Hepatocyte (in vitro differentiated cells): ENCODE results near the gene DDX5. TPM values are rescaled to one million over a fixed set of nuclear protein-coding genes. Genes with fewer than 3 reads are reported as not detected.
"Not testable (repeated sequence)": the region's sequence is repeated elsewhere in the genome, so short reads cannot be mapped to it uniquely, and the experiment has no call there.

Source experiments
- DNase-seq: peaks from one replicate; pipeline ENCODE4 v3.0.0-alpha.2; 2016; ENCODE audit warnings: low spot score
- H2AFZ ChIP-seq: fragments of 200-600 bp; sonication (generic); 2 replicates; pipeline ENCODE4 v1.6.0; 2016; ENCODE audit warnings: antibody characterized with exemption, mild to moderate bottlenecking
- H3K27ac ChIP-seq: fragments of 200-600 bp; sonication (generic); 2 replicates; pipeline ENCODE4 v1.5.1; 2016; ENCODE audit warnings: mild to moderate bottlenecking
- H3K27me3 ChIP-seq: fragments of 200-600 bp; sonication (generic); 2 replicates; pipeline ENCODE4 v1.6.1; 2016
- H3K36me3 ChIP-seq: fragments of 200-600 bp; sonication (generic); replicated peaks from 2 replicates; pipeline ENCODE4 v1.5.1; 2016; ENCODE audit warnings: low read depth; ENCODE audit not compliant: insufficient read depth
- H3K4me1 ChIP-seq: fragments of 200-600 bp; sonication (generic); 2 replicates; pipeline ENCODE4 v1.5.1; 2016; ENCODE audit warnings: mild to moderate bottlenecking, moderate library complexity; ENCODE audit not compliant: insufficient read depth
- H3K4me2 ChIP-seq: fragments of 200-600 bp; sonication (generic); 2 replicates; pipeline ENCODE4 v1.6.0; 2016
- H3K4me3 ChIP-seq: fragments of 200-600 bp; sonication (generic); 2 replicates; pipeline ENCODE4 v1.5.1; 2016; ENCODE audit warnings: mild to moderate bottlenecking
- H3K79me2 ChIP-seq: fragments of 200-600 bp; sonication (generic); 2 replicates; pipeline ENCODE4 v1.6.0; 2017; ENCODE audit warnings: mild to moderate bottlenecking
- H3K9me2 ChIP-seq: fragments of 200-600 bp; sonication (generic); replicated peaks from 2 replicates; pipeline ENCODE4 v1.6.0; 2017; ENCODE audit warnings: mild to moderate bottlenecking; ENCODE audit not compliant: insufficient read depth
- H3K9me3 ChIP-seq: fragments of 200-600 bp; sonication (generic); 2 replicates; pipeline ENCODE4 v1.5.1; 2016; ENCODE audit warnings: low read depth, mild to moderate bottlenecking
- H4K20me1 ChIP-seq: fragments of 200-600 bp; sonication (generic); 2 replicates; pipeline ENCODE4 v1.6.0; 2016; ENCODE audit warnings: mild to moderate bottlenecking; ENCODE audit not compliant: insufficient read depth, poor library complexity, severe bottlenecking
- EZH2 ChIP-seq: fragments of 200-600 bp; sonication (generic); IDR thresholded peaks from 2 replicates; pipeline ENCODE4 v1.6.1; 2016; ENCODE audit warnings: antibody characterized with exemption, mild to moderate bottlenecking, borderline replicate concordance
- EZH2phosphoT487 ChIP-seq: fragments of 200-600 bp; sonication (generic); IDR thresholded peaks from one replicate; pipeline ENCODE4 v1.6.1; 2018; ENCODE audit warnings: antibody characterized with exemption, mild to moderate bottlenecking, low read depth, moderate library complexity; ENCODE audit not compliant: unreplicated experiment, severe bottlenecking
- WGBS: methylation state at CpG from one replicate; pipeline ENCODE4 v1.1.6; 2016; ENCODE audit warnings: low lambda C conversion rate; ENCODE audit errors: missing lambda C conversion rate; 5-methylcytosine and 5-hydroxymethylcytosine counted together
- polyA plus RNA-seq: library from polyadenylated mRNA; unstranded; fragments of >200 nt; fragmentation: Nextera tagmentation; extraction: Ambion mirVana; gene quantifications from 2 replicates; pipeline ENCODE4 v1.2.1, GENCODE V29; 2016
- total RNA-seq: library from RNA; depleted of rRNA; stranded (reverse); fragments of >200 nt; gene quantifications from 2 replicates; pipeline ENCODE4 v1.2.3, GENCODE V29; 2014
- TF ChIP-seq, protein P1 (sequence below): fragments of 200-600 bp; sonication (generic); IDR thresholded peaks from 2 replicates; pipeline ENCODE4 v1.5.1; 2016; ENCODE audit warnings: antibody characterized with exemption, mild to moderate bottlenecking; ENCODE audit not compliant: poor library complexity

DDX5 gene
- total and polyA plus RNA-seq, 2 experiments from 2014 or later, result 513 to 786 TPM

DNA sequence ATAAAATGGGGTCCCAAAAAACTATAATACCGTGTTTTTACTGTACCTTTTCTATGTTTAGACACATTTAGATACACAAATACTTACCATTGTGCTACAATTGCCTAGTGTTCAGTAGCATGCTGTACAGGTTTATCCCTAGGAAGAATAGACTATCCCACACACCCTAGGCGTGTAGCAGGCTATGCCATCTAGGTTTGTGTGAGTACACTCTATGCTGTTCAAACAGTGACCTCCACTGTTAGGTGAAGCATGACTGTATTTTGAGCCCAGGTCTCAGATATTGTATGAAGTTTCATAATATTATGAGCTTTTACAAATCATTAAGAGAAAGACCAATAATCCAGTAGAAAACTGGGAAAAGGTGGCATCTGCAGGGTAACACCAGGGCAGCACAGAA is 33.5 kb downstream of the DDX5 start:
- H3K27ac ChIP-seq, result no peak overlapping the region
- H4K20me1 ChIP-seq, result no peaks in the 10 kb centered on the region
- H3K4me2 ChIP-seq, result no peak overlapping the region
- no peak for DNase-seq
- no peaks in the 10 kb centered on the region for H3K79me2 ChIP-seq
- no peaks in the 10 kb centered on the region for H3K4me1 ChIP-seq
- H2AFZ ChIP-seq, result no peak overlapping the region
- no peaks in the 10 kb centered on the region for H3K9me2 ChIP-seq
- TF ChIP-seq EZH2phosphoT487 (no peak), EZH2 (no peak)
- TF ChIP-seq, protein P1, sequence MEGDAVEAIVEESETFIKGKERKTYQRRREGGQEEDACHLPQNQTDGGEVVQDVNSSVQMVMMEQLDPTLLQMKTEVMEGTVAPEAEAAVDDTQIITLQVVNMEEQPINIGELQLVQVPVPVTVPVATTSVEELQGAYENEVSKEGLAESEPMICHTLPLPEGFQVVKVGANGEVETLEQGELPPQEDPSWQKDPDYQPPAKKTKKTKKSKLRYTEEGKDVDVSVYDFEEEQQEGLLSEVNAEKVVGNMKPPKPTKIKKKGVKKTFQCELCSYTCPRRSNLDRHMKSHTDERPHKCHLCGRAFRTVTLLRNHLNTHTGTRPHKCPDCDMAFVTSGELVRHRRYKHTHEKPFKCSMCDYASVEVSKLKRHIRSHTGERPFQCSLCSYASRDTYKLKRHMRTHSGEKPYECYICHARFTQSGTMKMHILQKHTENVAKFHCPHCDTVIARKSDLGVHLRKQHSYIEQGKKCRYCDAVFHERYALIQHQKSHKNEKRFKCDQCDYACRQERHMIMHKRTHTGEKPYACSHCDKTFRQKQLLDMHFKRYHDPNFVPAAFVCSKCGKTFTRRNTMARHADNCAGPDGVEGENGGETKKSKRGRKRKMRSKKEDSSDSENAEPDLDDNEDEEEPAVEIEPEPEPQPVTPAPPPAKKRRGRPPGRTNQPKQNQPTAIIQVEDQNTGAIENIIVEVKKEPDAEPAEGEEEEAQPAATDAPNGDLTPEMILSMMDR, result no peak
- 95% methylated on average over 2 of the region's 2 CpGs for WGBS
- H3K9me3 ChIP-seq, result no peaks in the 10 kb centered on the region
- H3K4me3 ChIP-seq, result no peak overlapping the region
- no peaks in the 10 kb centered on the region for H3K27me3 ChIP-seq
- no peaks in the 10 kb centered on the region for H3K36me3 ChIP-seq

DNA sequence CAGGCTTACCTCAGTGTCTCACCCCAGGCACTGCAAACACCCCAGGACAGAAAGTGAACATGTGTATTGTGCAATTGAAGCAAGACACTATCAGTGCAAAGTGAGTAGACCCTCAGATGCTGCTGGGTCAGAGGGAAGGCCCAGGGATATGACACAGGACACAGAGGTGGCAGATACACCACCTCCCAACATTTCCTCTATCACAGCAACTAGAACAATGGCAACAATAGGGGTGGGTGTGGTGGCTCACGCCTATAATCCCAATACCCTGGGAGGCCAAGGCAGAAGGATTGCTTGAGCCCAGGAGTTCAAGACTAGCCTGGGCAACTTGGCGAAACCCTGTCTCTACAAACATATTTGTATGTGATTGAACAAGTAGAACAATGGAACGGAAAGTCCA is 34.6 kb downstream of the DDX5 start:
- H3K36me3 ChIP-seq, result no peaks in the 10 kb centered on the region
- no peak overlapping the region for H3K4me3 ChIP-seq
- no peaks in the 10 kb centered on the region for H3K9me2 ChIP-seq
- no peak for TF ChIP-seq EZH2
- no peak for TF ChIP-seq EZH2phosphoT487
- TF ChIP-seq, protein P1, result no peak
- DNase-seq, result no peak
- no peaks in the 10 kb centered on the region for H3K4me1 ChIP-seq
- 95% methylated on average over 3 of the region's 3 CpGs for WGBS
- no peak overlapping the region for H2AFZ ChIP-seq
- H3K9me3 ChIP-seq, result no peaks in the 10 kb centered on the region
- no peak overlapping the region for H3K4me2 ChIP-seq
- H3K27me3 ChIP-seq, result no peaks in the 10 kb centered on the region
- no peak overlapping the region for H3K27ac ChIP-seq
- no peaks in the 10 kb centered on the region for H3K79me2 ChIP-seq
- H4K20me1 ChIP-seq, result no peaks in the 10 kb centered on the region

DNA sequence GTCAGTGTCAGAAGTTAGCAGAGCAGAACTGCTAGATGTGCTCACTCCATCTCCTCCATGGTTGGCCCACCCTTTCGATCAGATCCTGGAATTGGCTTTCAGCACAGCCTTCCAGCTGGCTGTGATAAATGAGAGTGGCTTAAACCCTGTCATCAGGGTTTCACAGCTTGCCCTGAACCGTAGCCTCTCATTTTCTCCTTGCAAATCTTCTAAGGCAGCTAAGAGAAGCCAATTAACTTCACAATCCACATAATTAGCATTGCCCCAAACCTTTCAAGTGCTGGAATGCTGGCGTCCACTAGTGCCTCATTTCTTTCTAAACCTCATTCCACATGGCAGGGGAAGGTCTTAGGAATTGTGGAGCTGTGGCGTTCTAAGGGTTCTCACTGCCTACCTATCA is 35.5 kb downstream of the DDX5 start:
- H3K36me3 ChIP-seq, result no peaks in the 10 kb centered on the region
- no peak for DNase-seq
- no peak overlapping the region for H3K4me2 ChIP-seq
- no peaks in the 10 kb centered on the region for H3K9me3 ChIP-seq
- H3K27ac ChIP-seq, result no peak overlapping the region
- no peak overlapping the region for H3K4me3 ChIP-seq
- H3K27me3 ChIP-seq, result no peaks in the 10 kb centered on the region
- no peaks in the 10 kb centered on the region for H3K4me1 ChIP-seq
- WGBS, result 57% methylated on average over 4 of the region's 4 CpGs
- no peak for TF ChIP-seq EZH2
- TF ChIP-seq EZH2phosphoT487, result no peak
- TF ChIP-seq, protein P1, result no peak
- no peaks in the 10 kb centered on the region for H3K9me2 ChIP-seq
- H4K20me1 ChIP-seq, result no peaks in the 10 kb centered on the region
- H2AFZ ChIP-seq, result no peak overlapping the region
- H3K79me2 ChIP-seq, result no peaks in the 10 kb centered on the region

DNA sequence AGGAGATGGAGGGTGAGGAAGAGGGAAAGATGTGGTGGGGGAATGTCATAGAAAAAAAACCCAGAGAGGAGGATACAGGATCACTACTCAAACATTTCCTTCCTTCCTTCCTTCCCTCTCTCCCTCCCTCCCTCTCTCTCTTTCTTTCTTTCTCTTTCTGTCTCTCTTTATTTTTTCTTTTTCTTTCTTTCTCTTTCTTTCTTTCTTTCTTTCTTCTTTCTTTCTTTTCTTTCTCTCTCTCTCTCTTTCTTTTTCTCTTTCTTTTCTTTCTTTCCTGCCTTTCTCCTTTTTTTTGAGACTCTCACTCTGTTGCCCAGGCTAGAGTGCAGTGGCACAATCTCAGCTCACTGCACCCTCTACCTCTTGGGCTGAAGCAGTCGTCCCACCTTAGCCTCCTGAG is 39.3 kb downstream of the DDX5 start:
- DNase-seq, H3K4me1 ChIP-seq, H3K9me3 ChIP-seq, H3K36me3 ChIP-seq, H3K4me2 ChIP-seq, H3K79me2 ChIP-seq, H3K27ac ChIP-seq, H3K27me3 ChIP-seq, H3K9me2 ChIP-seq, H2AFZ ChIP-seq, H3K4me3 ChIP-seq, H4K20me1 ChIP-seq: not testable (repeated sequence)
- 82% methylated on average over 1 of the region's 1 CpG for WGBS
